ENCODE results near the gene FAM53B.
A peak's percentile ranks its signal among the peaks of the same experiment; 100 is the strongest.

FAM53B gene

DNA sequence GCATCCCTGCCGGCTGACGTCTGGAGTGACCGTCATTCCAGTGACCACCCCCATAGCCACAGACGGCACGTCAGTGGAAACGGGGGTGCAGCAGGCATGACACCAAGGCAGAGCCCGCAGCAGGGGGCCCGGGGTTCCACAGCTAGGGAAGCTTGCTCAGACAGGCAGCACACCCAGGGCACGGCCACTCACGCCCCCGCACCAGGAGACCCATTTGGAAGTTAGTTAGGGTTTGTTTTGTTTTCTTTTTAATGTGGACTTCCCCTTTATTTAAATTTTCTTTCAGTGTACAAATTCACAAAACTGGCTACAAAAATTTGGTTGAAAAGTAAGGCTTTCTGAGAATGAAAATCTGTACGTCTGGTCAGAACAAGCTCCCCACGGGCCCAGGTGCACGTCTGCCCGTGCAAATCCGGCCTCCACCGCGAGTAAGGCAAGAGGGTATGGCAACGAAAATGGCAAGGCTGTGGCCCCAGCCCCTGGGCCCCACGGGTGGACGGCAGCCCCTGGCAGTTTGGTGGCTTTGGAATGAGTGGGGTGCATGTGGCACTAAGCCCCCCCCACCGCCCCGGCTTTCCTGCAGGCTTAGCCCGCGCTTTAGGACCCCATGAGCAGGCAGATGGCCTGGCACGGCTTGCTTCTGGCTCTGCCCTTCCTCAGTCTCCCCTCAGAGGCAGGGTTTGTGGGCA, 124.2 kb downstream of the FAM53B start:
- Histone ChIP-seq H3K4ac (ENCODE audit: low read depth in 1 of 2, low read length in 2 of 2) (no peak overlapping the region), H3K4me2 (ENCODE audit: low read length, poor library complexity, severe bottlenecking) (no peak overlapping the region), H3K36me3 (ENCODE audit: control insufficient read depth in 1 of 2, insufficient read depth in 2 of 2, low read depth in 1 of 2, low read length in 2 of 2) (peaks cover 0 to 62% of the 10 kb centered on the region in 2 experiments), H4K91ac (ENCODE audit: low read length) (peak overlapping the region; percentile 73), H3K14ac (ENCODE audit: low read length in 2 of 2) (peak overlapping the region in 1 of 2 experiments; percentile 63), H2BK5ac (ENCODE audit: low read depth, low read length, poor library complexity, severe bottlenecking) (no peak overlapping the region), H2AFZ (ENCODE audit: low read depth, low read length) (no peak overlapping the region), H3K9ac (ENCODE audit: low read length) (no peak overlapping the region), H3K27ac (ENCODE audit: low read length, poor library complexity, severe bottlenecking) (no peak overlapping the region), H3K4me3 (ENCODE audit: insufficient read depth in 1 of 2, low read depth in 1 of 2, low read length in 2 of 2) (no peak overlapping the region), H2BK120ac (ENCODE audit: low read depth, low read length) (no peak overlapping the region), H3K4me1 (ENCODE audit: control insufficient read depth, insufficient read depth, low read depth, low read length) (peaks cover 25% of the 10 kb centered on the region), H3K27me3 (ENCODE audit: control insufficient read depth in 1 of 2, insufficient read depth in 1 of 2, low read length in 2 of 2) (no peaks in the 10 kb centered on the region), H3K23ac (ENCODE audit: low read length in 2 of 2) (no peak overlapping the region), H4K8ac (ENCODE audit: low read length) (peak overlapping the region; percentile 27), H2BK12ac (ENCODE audit: low read length in 2 of 2) (no peak overlapping the region), H3K79me1 (replicated peaks; ENCODE audit: low read length, poor library complexity, severe bottlenecking) (peaks cover 18% of the 10 kb centered on the region), H2AK5ac (ENCODE audit: low read length, severe bottlenecking) (no peak overlapping the region), H3K18ac (ENCODE audit: low read depth in 1 of 2, low read length in 2 of 2) (no peak overlapping the region), H3K9me3 (ENCODE audit: control insufficient read depth, low read length) (no peaks in the 10 kb centered on the region), H2BK15ac (ENCODE audit: low read depth, poor library complexity, severe bottlenecking) (no peak overlapping the region)
- 95% methylated on average over 21 of the region's 26 CpGs for WGBS
- DNase-seq = no peak

DNA sequence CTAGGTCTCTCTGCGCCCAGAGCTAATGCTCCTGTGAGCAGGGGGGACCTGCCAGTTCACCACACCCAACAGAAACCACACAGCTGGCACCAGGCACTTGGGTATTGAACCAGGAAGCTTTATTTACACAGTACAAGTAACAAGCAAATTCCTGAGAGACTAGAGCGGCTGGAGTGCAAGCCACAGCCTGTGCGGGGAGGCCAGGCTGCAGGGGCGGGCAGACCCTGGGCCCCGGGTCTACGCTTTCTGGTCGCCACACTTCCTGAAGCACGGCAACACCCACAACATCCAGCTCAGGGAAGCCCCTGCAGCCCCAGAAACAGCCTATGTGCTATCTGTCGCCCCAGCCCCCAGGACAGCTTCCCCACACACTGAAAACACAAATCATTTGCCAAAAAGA, 125.0 kb downstream of the FAM53B start:
- DNase-seq = peak; percentile 30
- Histone ChIP-seq H4K91ac (ENCODE audit: low read length) (no peak overlapping the region), H3K9ac (ENCODE audit: low read length) (no peak overlapping the region), H3K14ac (ENCODE audit: low read length in 2 of 2) (no peak overlapping the region), H2AK5ac (ENCODE audit: low read length, severe bottlenecking) (no peak overlapping the region), H3K9me3 (ENCODE audit: control insufficient read depth, low read length) (no peaks in the 10 kb centered on the region), H2BK12ac (ENCODE audit: low read length in 2 of 2) (no peak overlapping the region), H4K8ac (ENCODE audit: low read length) (peak overlapping the region; percentile 56), H2BK15ac (ENCODE audit: low read depth, poor library complexity, severe bottlenecking) (no peak overlapping the region), H3K79me1 (replicated peaks; ENCODE audit: low read length, poor library complexity, severe bottlenecking) (peaks cover 15% of the 10 kb centered on the region), H3K4me1 (ENCODE audit: control insufficient read depth, insufficient read depth, low read depth, low read length) (peaks cover 25% of the 10 kb centered on the region), H2AFZ (ENCODE audit: low read depth, low read length) (no peak overlapping the region), H2BK120ac (ENCODE audit: low read depth, low read length) (no peak overlapping the region), H2BK5ac (ENCODE audit: low read depth, low read length, poor library complexity, severe bottlenecking) (no peak overlapping the region), H3K27me3 (ENCODE audit: control insufficient read depth in 1 of 2, insufficient read depth in 1 of 2, low read length in 2 of 2) (no peaks in the 10 kb centered on the region), H3K36me3 (ENCODE audit: control insufficient read depth in 1 of 2, insufficient read depth in 2 of 2, low read depth in 1 of 2, low read length in 2 of 2) (peaks cover 0 to 57% of the 10 kb centered on the region in 2 experiments), H3K27ac (ENCODE audit: low read length, poor library complexity, severe bottlenecking) (no peak overlapping the region), H3K4me3 (ENCODE audit: insufficient read depth in 1 of 2, low read depth in 1 of 2, low read length in 2 of 2) (no peak overlapping the region), H3K23ac (ENCODE audit: low read length in 2 of 2) (no peak overlapping the region), H3K18ac (ENCODE audit: low read depth in 1 of 2, low read length in 2 of 2) (no peak overlapping the region), H3K4me2 (ENCODE audit: low read length, poor library complexity, severe bottlenecking) (no peak overlapping the region), H3K4ac (ENCODE audit: low read depth in 1 of 2, low read length in 2 of 2) (no peak overlapping the region)
- WGBS = 77% methylated on average over 9 of the region's 9 CpGs

DNA sequence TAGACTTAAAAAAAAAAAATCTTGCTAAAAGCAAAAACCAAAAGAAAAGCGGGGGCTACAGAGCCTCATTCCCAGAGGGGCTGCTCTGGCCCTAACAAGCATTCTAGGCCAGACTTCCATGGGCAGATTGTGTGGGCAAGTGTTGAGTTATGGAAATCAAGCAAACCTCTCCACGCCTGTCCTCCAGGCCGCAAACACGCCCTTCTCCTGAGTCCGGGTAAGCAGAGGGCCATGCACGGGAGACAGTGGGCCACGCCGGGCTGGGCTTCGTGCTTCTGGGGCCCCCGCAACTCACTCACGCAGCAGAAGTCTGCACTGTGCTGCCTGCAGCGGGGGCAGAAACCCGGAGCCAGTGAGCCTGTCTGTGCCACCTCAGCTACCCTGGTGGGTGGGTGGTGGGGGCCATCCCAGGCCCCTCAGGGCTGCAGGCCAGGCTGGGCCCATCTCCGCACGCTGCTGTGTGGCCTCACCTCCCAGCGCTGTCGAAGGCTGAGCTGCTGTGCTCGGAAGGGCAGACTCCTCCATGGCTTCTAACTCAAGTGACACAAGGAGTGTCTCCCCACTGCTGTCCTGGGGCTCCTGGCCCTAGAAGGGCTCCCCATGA, 125.6 kb downstream of the FAM53B start:
- Histone ChIP-seq H3K14ac (ENCODE audit: low read length in 2 of 2) (peak overlapping the region in 1 of 2 experiments; percentile 50), H3K79me1 (replicated peaks; ENCODE audit: low read length, poor library complexity, severe bottlenecking) (peaks cover 11% of the 10 kb centered on the region), H3K27me3 (ENCODE audit: control insufficient read depth in 1 of 2, insufficient read depth in 1 of 2, low read length in 2 of 2) (no peaks in the 10 kb centered on the region), H3K4ac (ENCODE audit: low read depth in 1 of 2, low read length in 2 of 2) (no peak overlapping the region), H2BK120ac (ENCODE audit: low read depth, low read length) (no peak overlapping the region), H3K18ac (ENCODE audit: low read depth in 1 of 2, low read length in 2 of 2) (no peak overlapping the region), H2BK15ac (ENCODE audit: low read depth, poor library complexity, severe bottlenecking) (no peak overlapping the region), H3K9ac (ENCODE audit: low read length) (no peak overlapping the region), H2BK12ac (ENCODE audit: low read length in 2 of 2) (no peak overlapping the region), H3K9me3 (ENCODE audit: control insufficient read depth, low read length) (no peaks in the 10 kb centered on the region), H3K36me3 (ENCODE audit: control insufficient read depth in 1 of 2, insufficient read depth in 2 of 2, low read depth in 1 of 2, low read length in 2 of 2) (peaks cover 0 to 55% of the 10 kb centered on the region in 2 experiments), H3K4me2 (ENCODE audit: low read length, poor library complexity, severe bottlenecking) (no peak overlapping the region), H3K27ac (ENCODE audit: low read length, poor library complexity, severe bottlenecking) (no peak overlapping the region), H4K91ac (ENCODE audit: low read length) (peak overlapping the region; percentile 52), H2AFZ (ENCODE audit: low read depth, low read length) (no peak overlapping the region), H2AK5ac (ENCODE audit: low read length, severe bottlenecking) (no peak overlapping the region), H3K23ac (ENCODE audit: low read length in 2 of 2) (no peak overlapping the region), H4K8ac (ENCODE audit: low read length) (peak overlapping the region; percentile 56), H2BK5ac (ENCODE audit: low read depth, low read length, poor library complexity, severe bottlenecking) (no peak overlapping the region), H3K4me3 (ENCODE audit: insufficient read depth in 1 of 2, low read depth in 1 of 2, low read length in 2 of 2) (no peak overlapping the region), H3K4me1 (ENCODE audit: control insufficient read depth, insufficient read depth, low read depth, low read length) (peaks cover 25% of the 10 kb centered on the region)
- DNase-seq = no peak
- 95% methylated on average over 18 of the region's 18 CpGs for WGBS

DNA sequence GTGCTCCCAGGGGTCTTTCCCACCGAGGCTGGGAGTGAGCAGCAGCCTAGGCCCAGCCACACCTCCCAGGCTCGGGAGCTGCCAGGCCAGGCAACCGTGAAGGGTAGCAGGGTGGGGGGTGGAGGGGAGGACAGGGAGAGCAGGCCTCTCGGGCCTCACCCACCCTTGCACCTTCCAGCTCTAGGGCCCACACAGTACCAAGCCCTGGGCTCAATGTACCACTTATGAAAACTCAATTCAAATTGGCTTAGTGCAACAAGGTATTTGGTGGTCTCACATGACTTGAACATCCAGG, 127.4 kb downstream of the FAM53B start:
- no peak overlapping the region for H3K4me2 ChIP-seq (ENCODE audit: low read length, poor library complexity, severe bottlenecking)
- H3K14ac ChIP-seq (ENCODE audit: low read length in 2 of 2) = no peak overlapping the region
- no peak overlapping the region for H2BK5ac ChIP-seq (ENCODE audit: low read depth, low read length, poor library complexity, severe bottlenecking)
- H3K27ac ChIP-seq (ENCODE audit: low read length, poor library complexity, severe bottlenecking) = no peak overlapping the region
- H3K36me3 ChIP-seq (ENCODE audit: control insufficient read depth in 1 of 2, insufficient read depth in 2 of 2, low read depth in 1 of 2, low read length in 2 of 2) = peaks cover 0 to 38% of the 10 kb centered on the region in 2 experiments
- H3K27me3 ChIP-seq (ENCODE audit: control insufficient read depth in 1 of 2, insufficient read depth in 1 of 2, low read length in 2 of 2) = no peaks in the 10 kb centered on the region
- H3K9me3 ChIP-seq (ENCODE audit: control insufficient read depth, low read length) = no peaks in the 10 kb centered on the region
- no peak overlapping the region for H4K8ac ChIP-seq (ENCODE audit: low read length)
- peaks cover 25% of the 10 kb centered on the region for H3K4me1 ChIP-seq (ENCODE audit: control insufficient read depth, insufficient read depth, low read depth, low read length)
- no peak overlapping the region for H4K91ac ChIP-seq (ENCODE audit: low read length)
- 69% methylated on average over 4 of the region's 4 CpGs for WGBS
- H2BK15ac ChIP-seq (ENCODE audit: low read depth, poor library complexity, severe bottlenecking) = no peak overlapping the region
- H3K4me3 ChIP-seq (ENCODE audit: insufficient read depth in 1 of 2, low read depth in 1 of 2, low read length in 2 of 2) = no peak overlapping the region
- no peak overlapping the region for H2AK5ac ChIP-seq (ENCODE audit: low read length, severe bottlenecking)
- H3K23ac ChIP-seq (ENCODE audit: low read length in 2 of 2) = no peak overlapping the region
- no peak overlapping the region for H3K9ac ChIP-seq (ENCODE audit: low read length)
- H3K18ac ChIP-seq (ENCODE audit: low read depth in 1 of 2, low read length in 2 of 2) = no peak overlapping the region
- DNase-seq = no peak
- H3K79me1 ChIP-seq (replicated peaks; ENCODE audit: low read length, poor library complexity, severe bottlenecking) = peaks cover 7% of the 10 kb centered on the region
- no peak overlapping the region for H3K4ac ChIP-seq (ENCODE audit: low read depth in 1 of 2, low read length in 2 of 2)
- no peak overlapping the region for H2BK120ac ChIP-seq (ENCODE audit: low read depth, low read length)
- no peak overlapping the region for H2AFZ ChIP-seq (ENCODE audit: low read depth, low read length)
- no peak overlapping the region for H2BK12ac ChIP-seq (ENCODE audit: low read length in 2 of 2)
